Right lobe of liver (tissue), 4 donors: ENCODE data around the gene SPTY2D1.

ENCODE experiments used
- CTCF ChIP-seq, 4 donors: fragments of 200-600 bp in 3 of 4; fragments of 450-650 bp in 1 of 4; IDR thresholded peaks; one replicate each; pipeline versions ENCODE4 v1.5.1 to v1.8.0; 2016 to 2022; ENCODE audit warnings: antibody characterized with exemption in 4 of 4, mild to moderate bottlenecking in 2 of 4
- POLR2A ChIP-seq: fragments of 450-650 bp; IDR thresholded peaks from one replicate; pipeline ENCODE4 v1.6.1; 2017; ENCODE audit warnings: antibody characterized with exemption, mild to moderate bottlenecking
- donor health status: DM: no; HTN: no; CAD: no.
- donor health status: DM: no; HTN: no; CAD: no.
- donor health status: DM: no; HTN: yes; CAD: no.

GRCh38 chr11:18617688-18618341, 16.3 kb downstream of the SPTY2D1 start:
- TF ChIP-seq CTCF (IDR thresholded peaks at IDR 0.05): no peak
- TF ChIP-seq POLR2A: no peak
